Measurements from ENCODE around the gene CABLES1.

DNA sequence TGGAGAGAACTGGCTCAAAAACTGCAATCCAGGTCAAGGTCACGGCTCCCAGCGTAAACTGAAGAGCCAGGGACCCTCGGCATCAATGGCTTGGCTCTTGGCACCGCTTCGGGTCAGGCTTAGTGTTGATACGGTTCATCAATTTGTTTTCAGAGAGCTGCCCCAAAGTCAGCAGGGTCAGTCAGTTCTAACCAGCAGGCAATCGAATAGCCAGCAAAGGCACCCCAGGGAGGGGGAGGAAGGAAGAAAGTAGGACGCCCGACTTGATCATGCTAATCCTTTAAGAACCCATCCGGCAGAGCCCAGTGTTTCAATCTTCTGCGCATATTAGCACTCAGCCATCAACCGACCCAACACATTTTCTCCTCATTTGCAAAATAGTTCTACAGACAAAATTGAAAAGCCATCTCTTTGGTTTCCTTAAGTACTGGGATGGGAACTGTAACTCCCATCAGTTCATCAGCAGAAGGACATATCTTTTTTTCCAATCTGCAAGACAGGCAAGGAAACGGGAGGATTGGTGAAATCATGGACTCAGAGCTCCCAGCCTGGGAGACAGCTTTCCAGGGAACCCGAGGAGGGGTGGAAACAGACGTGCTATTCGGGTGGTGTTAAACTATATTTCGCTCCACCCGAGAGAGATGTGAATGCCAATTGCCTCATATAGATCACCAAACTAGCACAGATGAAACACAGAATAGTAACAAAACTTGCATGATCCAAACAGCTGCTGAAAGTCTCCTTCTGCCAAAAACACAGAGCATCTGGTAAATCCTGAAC lies 40.7 kb upstream of the CABLES1 start:
- no peak for TF ChIP-seq POLR2A (IDR thresholded peaks at IDR 0.05)
- TF ChIP-seq, protein P1, sequence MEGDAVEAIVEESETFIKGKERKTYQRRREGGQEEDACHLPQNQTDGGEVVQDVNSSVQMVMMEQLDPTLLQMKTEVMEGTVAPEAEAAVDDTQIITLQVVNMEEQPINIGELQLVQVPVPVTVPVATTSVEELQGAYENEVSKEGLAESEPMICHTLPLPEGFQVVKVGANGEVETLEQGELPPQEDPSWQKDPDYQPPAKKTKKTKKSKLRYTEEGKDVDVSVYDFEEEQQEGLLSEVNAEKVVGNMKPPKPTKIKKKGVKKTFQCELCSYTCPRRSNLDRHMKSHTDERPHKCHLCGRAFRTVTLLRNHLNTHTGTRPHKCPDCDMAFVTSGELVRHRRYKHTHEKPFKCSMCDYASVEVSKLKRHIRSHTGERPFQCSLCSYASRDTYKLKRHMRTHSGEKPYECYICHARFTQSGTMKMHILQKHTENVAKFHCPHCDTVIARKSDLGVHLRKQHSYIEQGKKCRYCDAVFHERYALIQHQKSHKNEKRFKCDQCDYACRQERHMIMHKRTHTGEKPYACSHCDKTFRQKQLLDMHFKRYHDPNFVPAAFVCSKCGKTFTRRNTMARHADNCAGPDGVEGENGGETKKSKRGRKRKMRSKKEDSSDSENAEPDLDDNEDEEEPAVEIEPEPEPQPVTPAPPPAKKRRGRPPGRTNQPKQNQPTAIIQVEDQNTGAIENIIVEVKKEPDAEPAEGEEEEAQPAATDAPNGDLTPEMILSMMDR (IDR thresholded peaks at IDR 0.05), result no peak

Measured in Peyer's patch (tissue), 4 donors.